Measurements from ENCODE around the gene BTN1A1.
A peak's percentile ranks its signal among the peaks of the same experiment; 100 is the strongest.

The BTN1A1 gene

GRCh38 chr6:26537846-26538571 is 37.9 kb downstream of the BTN1A1 start, which contains the start of gene HMGN4 (continued):
- TF ChIP-seq ZBTB44 (tag by site-specific recombination; IDR thresholded peaks at IDR 0.05) (peak; percentile 56; the same call in 1 of the 2 replicates), ZNF16 (tag by site-specific recombination; IDR thresholded peaks at IDR 0.05; ENCODE audit: low read depth) (no peak), ZNF610 (tag by site-specific recombination; IDR thresholded peaks at IDR 0.05; ENCODE audit: borderline replicate concordance) (0 out of 2 replicates have a peak, but pooled peaks have one; percentile 13), SP7 (tag by site-specific recombination; IDR thresholded peaks at IDR 0.05) (peak; percentile 49), EGR2 (tag by site-specific recombination; IDR thresholded peaks at IDR 0.05; ENCODE audit: low read depth) (no peak; the same call in 1 of the 2 replicates), KLF17 (tag by site-specific recombination; IDR thresholded peaks at IDR 0.05) (peak; percentile 68; the same call in 1 of the 2 replicates), PATZ1 (tag by site-specific recombination; IDR thresholded peaks at IDR 0.05) (peak; percentile 74), ZNF10 (tag by site-specific recombination; IDR thresholded peaks at IDR 0.05) (no peak), ZBTB17 (tag by site-specific recombination; IDR thresholded peaks at IDR 0.05) (peak; percentile 70; the same call in 1 of the 2 replicates), BCL11B (tag by site-specific recombination; IDR thresholded peaks at IDR 0.05; ENCODE audit: low read depth) (0 out of 2 replicates have a peak, but pooled peaks have one; percentile 0), ZBTB21 (tag by site-specific recombination; IDR thresholded peaks at IDR 0.05) (no peak; the same call in none of the 2 replicates), ZNF621 (tag by site-specific recombination; IDR thresholded peaks at IDR 0.05) (no peak), ZNF239 (tag by site-specific recombination; IDR thresholded peaks at IDR 0.05) (peak; percentile 52; the same call in 1 of the 2 replicates), KLF1 (tag by site-specific recombination; IDR thresholded peaks at IDR 0.05) (peak; percentile 71), ZNF518A (tag by site-specific recombination; conservative IDR thresholded peaks at IDR 0.05; ENCODE audit: low read depth) (peak; percentile 85), REST (tag by site-specific recombination; IDR thresholded peaks at IDR 0.05) (no peak), ZFHX2 (tag by site-specific recombination; conservative IDR thresholded peaks at IDR 0.05) (peak; percentile 74), ZNF692 (tag by site-specific recombination; IDR thresholded peaks at IDR 0.05) (no peak; the same call in 1 of the 2 replicates), ZNF664 (tag by site-specific recombination; IDR thresholded peaks at IDR 0.05) (no peak), ZNF580 (tag by site-specific recombination; IDR thresholded peaks at IDR 0.05) (peak; percentile 74), ZNF677 (tag by site-specific recombination; IDR thresholded peaks at IDR 0.05) (0 out of 2 replicates have a peak, but pooled peaks have one; percentile 7), ZNF416 (tag by site-specific recombination; IDR thresholded peaks at IDR 0.05) (no peak), ZNF561 (tag by site-specific recombination; IDR thresholded peaks at IDR 0.05; ENCODE audit: borderline replicate concordance) (peak; percentile 93)
